ENCODE measurements around the gene PDZD2.

- TF ChIP-seq, protein P1, sequence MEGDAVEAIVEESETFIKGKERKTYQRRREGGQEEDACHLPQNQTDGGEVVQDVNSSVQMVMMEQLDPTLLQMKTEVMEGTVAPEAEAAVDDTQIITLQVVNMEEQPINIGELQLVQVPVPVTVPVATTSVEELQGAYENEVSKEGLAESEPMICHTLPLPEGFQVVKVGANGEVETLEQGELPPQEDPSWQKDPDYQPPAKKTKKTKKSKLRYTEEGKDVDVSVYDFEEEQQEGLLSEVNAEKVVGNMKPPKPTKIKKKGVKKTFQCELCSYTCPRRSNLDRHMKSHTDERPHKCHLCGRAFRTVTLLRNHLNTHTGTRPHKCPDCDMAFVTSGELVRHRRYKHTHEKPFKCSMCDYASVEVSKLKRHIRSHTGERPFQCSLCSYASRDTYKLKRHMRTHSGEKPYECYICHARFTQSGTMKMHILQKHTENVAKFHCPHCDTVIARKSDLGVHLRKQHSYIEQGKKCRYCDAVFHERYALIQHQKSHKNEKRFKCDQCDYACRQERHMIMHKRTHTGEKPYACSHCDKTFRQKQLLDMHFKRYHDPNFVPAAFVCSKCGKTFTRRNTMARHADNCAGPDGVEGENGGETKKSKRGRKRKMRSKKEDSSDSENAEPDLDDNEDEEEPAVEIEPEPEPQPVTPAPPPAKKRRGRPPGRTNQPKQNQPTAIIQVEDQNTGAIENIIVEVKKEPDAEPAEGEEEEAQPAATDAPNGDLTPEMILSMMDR (IDR thresholded peaks at IDR 0.05) = no peak
- TF ChIP-seq POLR2A (IDR thresholded peaks at IDR 0.05) = no peak
Observed at GRCh38 chr5:32144378-32145207, 505.7 kb downstream of the PDZD2 start.

Measured in heart left ventricle (tissue), 13 donors.